SH-SY5Y (cell line): Measurements from ENCODE around the gene INPP5B.

Experiments
- GATA2 ChIP-seq: IDR thresholded peaks from 2 replicates; pipeline ENCODE4 v1.6.1; 2011; ENCODE audit warnings: mild to moderate bottlenecking, low read depth, low read length
- GATA3 ChIP-seq: IDR thresholded peaks from 2 replicates; pipeline ENCODE4 v1.6.1; 2011; ENCODE audit warnings: low read depth, mild to moderate bottlenecking, low read length, moderate library complexity

DNA sequence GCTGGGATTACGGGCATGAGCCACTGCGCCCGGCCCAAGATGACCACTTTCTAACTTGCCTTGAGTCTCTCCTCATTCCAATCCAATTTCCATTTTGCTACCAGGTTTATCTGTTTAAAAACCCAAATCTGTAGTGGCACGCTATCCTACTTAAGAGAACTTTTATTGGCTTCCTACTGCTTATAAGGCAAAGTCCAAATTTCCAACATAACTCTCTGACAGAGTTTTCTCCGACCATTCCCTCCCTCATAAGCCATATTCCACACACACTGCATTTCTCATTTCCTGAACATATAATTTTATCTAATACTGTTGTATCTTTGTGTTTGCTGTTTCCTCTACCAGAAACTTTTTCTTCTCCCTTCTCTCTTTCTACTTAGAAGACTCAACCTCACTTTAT lies 27.7 kb upstream of the INPP5B start:
- TF ChIP-seq GATA2 (no peak), GATA3 (no peak)
